ENCODE measurements around the gene BMP15. TPM values are rescaled to one million over a fixed set of nuclear protein-coding genes. Genes with fewer than 3 reads are reported as not detected.

BMP15 gene
- total RNA-seq: not detected

DNA sequence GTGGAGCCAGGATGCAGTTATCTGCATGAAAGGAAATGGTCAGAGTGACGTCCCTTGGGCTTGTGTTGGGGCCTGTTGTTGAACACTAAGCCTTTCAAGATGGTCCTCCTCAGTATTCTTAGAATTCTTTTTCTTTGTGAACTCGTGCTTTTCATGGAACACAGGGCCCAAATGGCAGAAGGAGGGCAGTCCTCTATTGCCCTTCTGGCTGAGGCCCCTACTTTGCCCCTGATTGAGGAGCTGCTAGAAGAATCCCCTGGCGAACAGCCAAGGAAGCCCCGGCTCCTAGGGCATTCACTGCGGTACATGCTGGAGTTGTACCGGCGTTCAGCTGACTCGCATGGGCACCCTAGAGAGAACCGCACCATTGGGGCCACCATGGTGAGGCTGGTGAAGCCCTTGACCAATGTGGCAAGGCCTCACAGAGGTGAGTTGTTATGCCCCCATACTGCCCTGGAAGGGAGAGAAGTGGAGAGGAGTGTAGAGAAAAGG, at the start of gene BMP15:
BMP15 (plus strand) TSS at position 51 of the 492 bp plus-strand sequence; CDS start at position 100, 49 bp downstream.
- WGBS, 2 donors (ENCODE audit: low coverage in 1 of 2): 82% methylated on average over 9 of the region's 9 CpGs; no CpG with 5 or more reads in 1 of the 2 donors
- no peaks in the 10 kb centered on the region for H3K27me3 ChIP-seq
- H3K4me3 ChIP-seq: no peak within 1 kb of the TSS
- in situ Hi-C loops (cut with MboI; ENCODE audit: low pct_ligation_motif_present in 1 of 4, low pct_unique_long_range_greater_than_20kb in 1 of 4, low sequenced_read_pairs in 3 of 4) (loop anchor here in 1 of 4 donors (25.0 kb wide), 1 partner anchor 173 kb away; no protein-coding TSS in a partner anchor), intact Hi-C loops (cut with DNase I; ENCODE audit: low total_unique reads) (no loop called here)
- H3K27ac ChIP-seq: no peak within 1 kb of the TSS
- TF ChIP-seq EP300 (IDR thresholded peaks at IDR 0.05; ENCODE audit: low read depth) (no peak), POLR2A (IDR thresholded peaks at IDR 0.05) (no peak), POLR2AphosphoS5 (IDR thresholded peaks at IDR 0.05) (no peak)
- TF ChIP-seq, protein P1, sequence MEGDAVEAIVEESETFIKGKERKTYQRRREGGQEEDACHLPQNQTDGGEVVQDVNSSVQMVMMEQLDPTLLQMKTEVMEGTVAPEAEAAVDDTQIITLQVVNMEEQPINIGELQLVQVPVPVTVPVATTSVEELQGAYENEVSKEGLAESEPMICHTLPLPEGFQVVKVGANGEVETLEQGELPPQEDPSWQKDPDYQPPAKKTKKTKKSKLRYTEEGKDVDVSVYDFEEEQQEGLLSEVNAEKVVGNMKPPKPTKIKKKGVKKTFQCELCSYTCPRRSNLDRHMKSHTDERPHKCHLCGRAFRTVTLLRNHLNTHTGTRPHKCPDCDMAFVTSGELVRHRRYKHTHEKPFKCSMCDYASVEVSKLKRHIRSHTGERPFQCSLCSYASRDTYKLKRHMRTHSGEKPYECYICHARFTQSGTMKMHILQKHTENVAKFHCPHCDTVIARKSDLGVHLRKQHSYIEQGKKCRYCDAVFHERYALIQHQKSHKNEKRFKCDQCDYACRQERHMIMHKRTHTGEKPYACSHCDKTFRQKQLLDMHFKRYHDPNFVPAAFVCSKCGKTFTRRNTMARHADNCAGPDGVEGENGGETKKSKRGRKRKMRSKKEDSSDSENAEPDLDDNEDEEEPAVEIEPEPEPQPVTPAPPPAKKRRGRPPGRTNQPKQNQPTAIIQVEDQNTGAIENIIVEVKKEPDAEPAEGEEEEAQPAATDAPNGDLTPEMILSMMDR (IDR thresholded peaks at IDR 0.05): no peak
- DNase-seq: no peak
- no peaks in the 10 kb centered on the region for H3K36me3 ChIP-seq
- no peaks in the 10 kb centered on the region for H3K9me3 ChIP-seq
- H3K4me1 ChIP-seq: no peaks in the 10 kb centered on the region

DNA sequence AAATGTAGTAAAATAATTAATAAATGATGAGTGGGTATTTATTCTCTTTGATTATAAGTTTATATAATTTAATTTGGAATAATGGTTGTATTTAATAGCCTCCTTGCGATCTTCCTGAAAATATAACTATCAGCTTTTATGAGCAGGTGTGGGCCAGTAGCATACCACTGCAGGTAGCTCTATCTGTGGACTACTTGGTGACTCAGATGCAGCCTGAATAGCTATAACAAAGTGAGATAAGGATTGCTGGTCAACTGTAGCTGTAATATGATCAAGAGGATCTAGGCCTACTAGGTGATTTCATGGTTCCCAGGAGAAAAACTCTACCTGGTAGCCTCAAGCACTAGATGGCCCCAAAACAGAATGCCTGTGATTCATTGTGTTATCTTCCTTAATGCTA, 47.1 kb upstream of the BMP15 start:
- in situ Hi-C loops (cut with MboI; ENCODE audit: low pct_ligation_motif_present in 1 of 4, low pct_unique_long_range_greater_than_20kb in 1 of 4, low sequenced_read_pairs in 3 of 4): no loop called here
- TF ChIP-seq, protein P1 (IDR thresholded peaks at IDR 0.05): no peak
- TF ChIP-seq POLR2A (IDR thresholded peaks at IDR 0.05) (no peak), POLR2AphosphoS5 (IDR thresholded peaks at IDR 0.05) (no peak), EP300 (IDR thresholded peaks at IDR 0.05; ENCODE audit: low read depth) (no peak)
- intact Hi-C loops (cut with DNase I; ENCODE audit: low total_unique reads): no loop called here
- H3K27me3 ChIP-seq: no peaks in the 10 kb centered on the region
- no peaks in the 10 kb centered on the region for H3K36me3 ChIP-seq
- no peak for DNase-seq
- H3K9me3 ChIP-seq: no peaks in the 10 kb centered on the region
- H3K27ac ChIP-seq: no peak overlapping the region
- H3K4me3 ChIP-seq: no peak overlapping the region
- H3K4me1 ChIP-seq: no peaks in the 10 kb centered on the region
- 75 to 83% methylated on average over 1 of the region's 1 CpG for WGBS, 2 donors (ENCODE audit: low coverage in 1 of 2)

DNA sequence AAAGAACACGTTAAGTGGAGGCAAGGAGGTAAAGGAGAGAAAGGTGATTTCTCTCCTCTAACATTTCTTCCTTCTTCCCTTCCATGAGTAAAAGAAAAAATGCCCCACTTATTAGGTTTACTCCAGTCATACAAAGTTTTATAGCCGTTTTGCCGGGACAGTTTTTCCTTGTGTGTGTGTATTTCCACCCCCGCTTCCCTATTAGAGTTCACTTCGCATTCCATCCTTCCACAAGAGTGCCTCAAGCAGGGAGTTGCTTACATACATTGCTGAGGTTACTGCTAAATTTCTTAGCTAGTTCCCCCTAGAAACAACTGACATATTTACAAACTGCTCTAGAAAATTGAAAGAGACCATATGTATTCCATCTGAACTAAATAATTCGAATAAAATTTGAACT, 45.2 kb upstream of the BMP15 start:
- WGBS, 2 donors (ENCODE audit: low coverage in 1 of 2): 26 to 46% methylated on average over 3 to 6 of the region's 6 CpGs
- no peak for TF ChIP-seq POLR2A (IDR thresholded peaks at IDR 0.05)
- no peak for TF ChIP-seq EP300 (IDR thresholded peaks at IDR 0.05; ENCODE audit: low read depth)
- no peak for TF ChIP-seq POLR2AphosphoS5 (IDR thresholded peaks at IDR 0.05)
- TF ChIP-seq, protein P1 (IDR thresholded peaks at IDR 0.05): no peak
- intact Hi-C loops (cut with DNase I; ENCODE audit: low total_unique reads) (no loop called here), in situ Hi-C loops (cut with MboI; ENCODE audit: low pct_ligation_motif_present in 1 of 4, low pct_unique_long_range_greater_than_20kb in 1 of 4, low sequenced_read_pairs in 3 of 4) (no loop called here)
- H3K9me3 ChIP-seq: no peaks in the 10 kb centered on the region
- no peaks in the 10 kb centered on the region for H3K36me3 ChIP-seq
- H3K4me3 ChIP-seq: no peak overlapping the region
- H3K27ac ChIP-seq: no peak overlapping the region
- no peak for DNase-seq
- no peaks in the 10 kb centered on the region for H3K4me1 ChIP-seq
- no peaks in the 10 kb centered on the region for H3K27me3 ChIP-seq

DNA sequence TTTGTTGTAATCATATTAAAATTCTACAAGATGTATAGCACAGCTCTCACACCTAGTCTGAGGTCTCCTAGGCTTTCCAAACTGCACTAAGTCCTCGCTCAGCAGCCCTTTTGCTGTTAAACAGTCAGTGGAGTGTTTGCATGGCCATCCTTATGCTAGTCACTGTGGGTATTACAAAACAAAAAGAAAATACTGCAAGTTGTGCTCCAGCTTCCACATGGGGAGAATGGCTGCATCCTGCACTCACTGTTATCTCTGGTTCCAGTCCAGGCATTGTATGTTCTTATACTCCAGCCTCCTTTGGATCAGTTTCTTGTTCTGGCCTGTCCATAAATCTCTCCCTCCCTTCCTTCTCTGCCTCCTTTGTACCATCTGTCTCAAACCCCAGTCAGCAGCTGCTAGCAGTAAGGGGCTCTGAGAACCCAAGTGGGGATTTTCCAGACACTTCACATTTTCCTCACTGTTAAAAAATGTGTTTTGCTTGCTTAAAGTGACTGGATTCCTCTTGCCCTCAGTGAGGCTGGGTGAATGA, 38.5 kb upstream of the BMP15 start:
- Histone ChIP-seq H3K4me1 (no peaks in the 10 kb centered on the region), H3K27me3 (no peaks in the 10 kb centered on the region), H3K27ac (no peak overlapping the region), H3K9me3 (no peaks in the 10 kb centered on the region), H3K4me3 (no peak overlapping the region), H3K36me3 (no peaks in the 10 kb centered on the region)
- 74% methylated on average over 1 of the region's 1 CpG; no CpG with 5 or more reads in 1 of the 2 donors for WGBS, 2 donors (ENCODE audit: low coverage in 1 of 2)
- in situ Hi-C loops (cut with MboI; ENCODE audit: low pct_ligation_motif_present in 1 of 4, low pct_unique_long_range_greater_than_20kb in 1 of 4, low sequenced_read_pairs in 3 of 4): no loop called here
- TF ChIP-seq, protein P1 (IDR thresholded peaks at IDR 0.05): no peak
- TF ChIP-seq EP300 (IDR thresholded peaks at IDR 0.05; ENCODE audit: low read depth) (no peak), POLR2AphosphoS5 (IDR thresholded peaks at IDR 0.05) (no peak), POLR2A (IDR thresholded peaks at IDR 0.05) (no peak)
- intact Hi-C loops (cut with DNase I; ENCODE audit: low total_unique reads): no loop called here
- no peak for DNase-seq
